A204.1 (cell line): ENCODE results near the gene MYBPHL.
"Not testable (repeated sequence)": the region's sequence is repeated elsewhere in the genome, so short reads cannot be mapped to it uniquely, and the experiment has no call there.

ENCODE experiments used
- FAIRE-seq: peaks from 2 replicates; lab custom pipeline; 2012; peaks lifted over from hg19 to GRCh38; lab: Jason Lieb, UNC

MYBPHL gene

GRCh38 chr1:109305991-109306390, 820 bp downstream of the MYBPHL start:
- FAIRE-seq: not testable (repeated sequence)

GRCh38 chr1:109304226-109304920, 2.4 kb downstream of the MYBPHL start:
- no peak for FAIRE-seq

- no peak for FAIRE-seq
Measured at GRCh38 chr1:109301874-109302273, 4.9 kb downstream of the MYBPHL start.

GRCh38 chr1:109300650-109301151, 6.1 kb downstream of the MYBPHL start:
- FAIRE-seq: no peak

- no peak for FAIRE-seq
Measured at GRCh38 chr1:109299558-109300343, 7.1 kb downstream of the MYBPHL start.

- no peak for FAIRE-seq
Measured at GRCh38 chr1:109298666-109299557, 7.9 kb downstream of the MYBPHL start.

- FAIRE-seq: no peak
Measured at GRCh38 chr1:109296782-109297181, 10.0 kb downstream of the MYBPHL start.

- no peak for FAIRE-seq
Measured at GRCh38 chr1:109295712-109296415, 10.9 kb downstream of the MYBPHL start.

- FAIRE-seq: no peak
Measured at GRCh38 chr1:109294481-109294880, 12.3 kb downstream of the MYBPHL start.

GRCh38 chr1:109293026-109293425, 13.8 kb downstream of the MYBPHL start:
- no peak for FAIRE-seq

- no peak for FAIRE-seq
Measured at GRCh38 chr1:109292364-109292763, 14.4 kb downstream of the MYBPHL start.

- no peak for FAIRE-seq
Measured at GRCh38 chr1:109290998-109291397, 15.8 kb downstream of the MYBPHL start.

GRCh38 chr1:109290137-109290536, 16.7 kb downstream of the MYBPHL start:
- no peak for FAIRE-seq

- FAIRE-seq: not testable (repeated sequence)
Measured at GRCh38 chr1:109286762-109287161, 20.0 kb downstream of the MYBPHL start.

- no peak for FAIRE-seq
Measured at GRCh38 chr1:109283748-109284600, 22.8 kb downstream of the MYBPHL start.

GRCh38 chr1:109282952-109283747, 23.7 kb downstream of the MYBPHL start, which contains the start of gene PSRC1:
PSRC1 (minus strand) TSS chr1:109283145.
- FAIRE-seq: peak; percentile 89

GRCh38 chr1:109282497-109282951, 24.3 kb downstream of the MYBPHL start:
- no peak for FAIRE-seq

- no peak for FAIRE-seq
Measured at GRCh38 chr1:109281680-109282496, 24.9 kb downstream of the MYBPHL start.

GRCh38 chr1:109280862-109281261, 25.9 kb downstream of the MYBPHL start:
- no peak for FAIRE-seq
